Peyer's patch (tissue), 4 donors: ENCODE measurements around the gene TUBD1.
"Not testable (repeated sequence)": the region's sequence is repeated elsewhere in the genome, so short reads cannot be mapped to it uniquely, and the experiment has no call there.

Experiments used
- CTCF ChIP-seq, 6 experiments: fragments of 450-650 bp in 4 of 6; fragments of 200-600 bp in 2 of 6; sonication (generic) in 1 of 6; IDR thresholded peaks; one replicate each; pipeline ENCODE4 v1.5.1; 2017 to 2019; ENCODE audit warnings: antibody characterized with exemption in 6 of 6, mild to moderate bottlenecking in 3 of 6, moderate library complexity in 1 of 6
- POLR2A ChIP-seq, 2 donors: fragments of 450-650 bp; IDR thresholded peaks; one replicate each; pipeline ENCODE4 v1.5.1; 2017; ENCODE audit warnings: antibody characterized with exemption in 2 of 2, mild to moderate bottlenecking in 2 of 2, moderate library complexity in 2 of 2

- not testable (repeated sequence) for TF ChIP-seq CTCF, POLR2A (IDR thresholded peaks at IDR 0.05)
Measured at GRCh38 chr17:59920637-59921036, 27.9 kb upstream of the TUBD1 start.
